Esophagus mucosa (tissue), 1 donor: ENCODE measurements around the gene LCK. TPM values are rescaled to one million over a fixed set of nuclear protein-coding genes. Genes with fewer than 3 reads are reported as not detected.
"Not testable (repeated sequence)": the region's sequence is repeated elsewhere in the genome, so short reads cannot be mapped to it uniquely, and the experiment has no call there.

ENCODE experiments used
- ATAC-seq: fragments of 200-7000 bp; cut with Tn5 transposase; one replicate; pipeline ENCODE4 v1.9.1; 2020
- total RNA-seq: library from RNA; stranded (reverse); gene quantifications from one replicate; pipeline ENCODE4 v1.2.4, GENCODE V29; 2023
- donor health status: DM: yes; HTN: yes; CAD: no.

Gene LCK
- total RNA-seq, 1 donor from 2014 or later: 1.00 TPM

DNA sequence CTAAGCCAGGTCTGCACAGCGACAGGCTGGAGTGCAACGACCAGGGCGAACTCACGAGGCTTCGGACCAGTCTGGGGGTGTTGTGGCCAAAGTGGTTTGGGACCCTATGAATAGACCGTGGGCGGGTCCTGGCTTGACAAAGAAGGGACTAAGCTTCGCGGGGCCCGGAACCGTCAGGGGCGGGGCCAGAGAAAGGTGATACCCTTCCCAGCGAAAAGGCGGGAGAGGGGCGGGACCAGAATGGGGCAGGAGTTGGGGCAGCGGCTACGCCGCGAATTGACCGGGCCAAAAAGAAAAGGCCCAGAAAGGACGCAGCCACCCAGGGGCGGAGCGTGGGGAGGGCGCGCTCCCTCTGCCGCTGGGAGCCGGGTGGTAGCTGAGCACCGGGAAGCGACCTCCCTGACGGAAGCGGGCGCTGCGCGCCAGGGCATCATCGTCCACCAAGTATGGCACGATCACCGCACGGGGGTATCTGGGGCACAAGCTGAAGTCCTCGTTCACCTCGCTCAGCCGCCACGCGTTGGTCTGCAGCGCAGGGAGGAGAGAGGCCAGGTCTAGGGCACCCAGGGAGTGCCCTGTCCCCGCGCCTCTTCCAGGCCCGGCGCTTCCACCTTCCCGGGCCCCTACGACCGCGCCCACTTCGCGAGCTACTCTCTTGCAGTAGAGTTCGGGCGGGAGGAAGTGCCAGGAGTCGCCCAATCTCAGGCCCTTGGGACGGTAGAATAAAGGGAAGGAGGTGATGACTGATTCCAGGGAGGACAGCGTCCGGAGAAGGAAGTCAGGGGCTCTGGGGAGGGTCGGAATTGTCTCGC is 10.7 kb upstream of the LCK start:
- ATAC-seq: peak; percentile 59

DNA sequence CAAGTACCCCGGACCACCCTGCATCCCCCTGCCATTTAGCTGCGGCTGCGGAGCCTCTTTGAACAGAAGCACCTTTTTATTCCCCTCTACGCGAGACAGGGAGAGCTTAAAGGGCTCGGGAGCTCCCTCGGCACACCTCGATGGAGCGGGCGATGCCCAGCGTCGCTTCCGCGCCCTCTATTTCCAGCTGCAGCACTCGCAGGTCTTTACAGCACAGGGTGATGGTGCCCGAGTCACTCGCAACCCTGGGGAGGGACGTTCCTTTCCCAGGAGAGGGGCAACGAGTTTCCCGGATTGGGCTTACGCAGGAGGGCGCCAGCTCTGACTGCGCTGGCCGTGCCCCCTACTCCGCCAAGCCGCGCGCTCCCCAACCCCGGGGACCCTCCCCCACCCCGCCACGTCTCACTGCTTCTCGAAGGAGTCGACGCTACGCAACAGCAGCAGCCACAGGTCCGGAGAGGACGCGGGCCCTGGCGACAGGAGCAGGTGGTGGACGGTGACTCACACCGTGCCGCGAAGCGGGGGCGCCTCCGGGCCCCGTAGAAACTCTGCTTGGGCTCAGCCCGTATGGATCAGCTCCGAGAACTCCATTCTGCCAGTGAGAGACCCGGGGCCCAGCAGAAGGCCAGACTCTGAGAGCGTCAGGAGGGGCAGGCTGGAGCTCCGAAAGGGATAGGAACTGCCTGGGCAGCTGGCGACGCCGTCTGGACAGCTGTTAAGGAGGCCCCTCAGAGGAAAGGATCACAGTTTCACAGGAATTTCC is 9.9 kb upstream of the LCK start:
- peak; percentile 53 for ATAC-seq

- no peak for ATAC-seq
Measured at GRCh38 chr1:32242341-32242851, 8.7 kb upstream of the LCK start.

DNA sequence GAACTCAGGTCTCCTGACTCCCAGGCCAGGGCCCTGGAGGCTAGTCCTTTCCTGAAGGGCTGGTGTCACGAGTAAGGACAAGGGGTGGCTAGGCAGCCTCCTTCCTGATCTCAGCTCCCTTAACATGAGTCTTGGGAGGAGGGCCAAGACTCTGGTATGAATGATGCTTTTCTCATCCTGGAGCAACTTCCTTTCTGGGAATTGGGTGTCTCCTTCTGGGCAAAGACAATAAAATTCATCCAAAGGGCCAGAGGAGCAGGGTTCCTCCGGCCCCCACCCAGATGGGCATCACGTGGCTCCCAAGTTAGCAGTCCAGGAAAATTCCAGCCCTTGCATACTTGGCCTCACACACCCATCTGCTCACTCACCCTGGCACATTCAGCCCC is 4.2 kb upstream of the LCK start, which contains the start of gene FAM167B:
Gene FAM167B (plus strand): TSS at position 335 of the 386 bp plus-strand sequence. CDS start 200 bp downstream, outside the sequence.
- peak; percentile 23 for ATAC-seq

- no peak for ATAC-seq
Measured at GRCh38 chr1:32247452-32247851, 3.6 kb upstream of the LCK start.

DNA sequence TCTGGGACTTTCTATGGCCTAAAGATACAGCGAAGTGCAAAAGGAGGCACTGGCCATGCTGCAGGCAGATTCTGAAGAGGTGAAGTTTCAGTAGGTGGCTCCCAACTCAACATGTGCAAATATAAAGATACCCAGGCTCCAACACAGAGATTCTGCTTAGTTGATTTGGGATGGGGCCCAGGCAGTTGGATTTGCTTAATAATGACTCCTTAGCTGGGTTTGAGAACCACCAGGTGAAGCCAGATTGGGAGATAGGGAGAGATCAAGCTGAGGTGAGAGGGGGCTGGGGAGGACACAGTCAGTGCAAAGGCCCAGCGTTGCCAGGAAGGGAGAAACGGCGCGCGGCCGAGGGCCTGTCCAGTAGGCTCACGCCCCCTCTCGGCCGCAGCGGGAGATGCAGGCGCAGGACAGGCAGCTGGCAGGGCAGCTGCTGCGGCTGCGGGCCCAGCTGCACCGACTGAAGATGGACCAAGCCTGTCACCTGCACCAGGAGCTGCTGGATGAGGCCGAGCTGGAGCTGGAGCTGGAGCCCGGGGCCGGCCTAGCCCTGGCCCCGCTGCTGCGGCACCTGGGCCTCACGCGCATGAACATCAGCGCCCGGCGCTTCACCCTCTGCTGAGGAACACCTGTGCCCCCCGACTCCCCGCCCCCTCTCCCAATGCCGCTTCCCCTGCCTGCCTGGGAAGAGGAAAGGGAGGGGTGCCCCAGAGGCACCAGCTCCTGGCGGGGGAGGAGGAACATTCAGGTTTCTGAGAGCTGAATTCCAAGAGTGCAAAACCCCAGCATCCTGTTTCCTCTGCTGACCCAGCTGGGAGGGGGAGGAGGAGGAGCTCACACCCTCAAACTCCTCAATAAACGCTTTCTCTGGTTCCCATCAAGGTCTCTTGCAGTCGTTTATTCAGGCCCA is 2.8 kb upstream of the LCK start:
- peak; percentile 61 for ATAC-seq

DNA sequence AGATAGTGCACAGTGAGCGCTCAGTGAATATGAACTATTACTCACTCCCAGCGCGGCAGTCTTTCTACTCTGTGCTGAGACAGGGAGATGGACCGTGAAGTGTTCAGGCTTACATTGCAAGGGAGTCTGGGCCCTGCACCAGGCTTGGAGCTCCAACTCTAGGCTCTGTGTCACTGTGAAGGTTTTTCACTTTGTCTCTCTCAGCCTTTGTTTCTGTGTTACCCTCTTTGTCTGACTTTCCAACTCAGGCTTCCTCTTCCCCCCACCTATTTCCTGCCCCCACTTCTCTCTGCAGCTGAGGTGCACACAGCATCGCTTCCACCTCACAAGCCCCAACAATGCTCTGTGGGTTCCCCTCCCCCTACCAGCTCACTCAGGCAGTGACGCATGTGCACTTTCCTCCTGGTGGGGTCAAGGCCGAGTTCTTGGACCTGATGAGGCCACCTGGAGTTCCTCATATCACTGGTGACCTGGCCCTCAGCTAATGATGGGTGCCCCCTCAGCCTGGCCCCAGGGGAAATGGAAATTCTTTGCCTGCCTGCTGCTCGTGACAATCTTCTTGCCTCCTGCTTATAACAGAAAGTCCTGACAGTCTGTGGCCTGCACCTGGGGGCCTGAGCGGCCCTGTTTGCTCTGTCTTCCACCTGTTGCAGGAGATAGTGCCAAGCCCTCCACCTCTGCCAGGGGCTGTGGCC is 1.1 kb upstream of the LCK start:
- peak; percentile 72 for ATAC-seq

- ATAC-seq: no peak
Measured at GRCh38 chr1:32255072-32256071, 4.3 kb downstream of the LCK start.

DNA sequence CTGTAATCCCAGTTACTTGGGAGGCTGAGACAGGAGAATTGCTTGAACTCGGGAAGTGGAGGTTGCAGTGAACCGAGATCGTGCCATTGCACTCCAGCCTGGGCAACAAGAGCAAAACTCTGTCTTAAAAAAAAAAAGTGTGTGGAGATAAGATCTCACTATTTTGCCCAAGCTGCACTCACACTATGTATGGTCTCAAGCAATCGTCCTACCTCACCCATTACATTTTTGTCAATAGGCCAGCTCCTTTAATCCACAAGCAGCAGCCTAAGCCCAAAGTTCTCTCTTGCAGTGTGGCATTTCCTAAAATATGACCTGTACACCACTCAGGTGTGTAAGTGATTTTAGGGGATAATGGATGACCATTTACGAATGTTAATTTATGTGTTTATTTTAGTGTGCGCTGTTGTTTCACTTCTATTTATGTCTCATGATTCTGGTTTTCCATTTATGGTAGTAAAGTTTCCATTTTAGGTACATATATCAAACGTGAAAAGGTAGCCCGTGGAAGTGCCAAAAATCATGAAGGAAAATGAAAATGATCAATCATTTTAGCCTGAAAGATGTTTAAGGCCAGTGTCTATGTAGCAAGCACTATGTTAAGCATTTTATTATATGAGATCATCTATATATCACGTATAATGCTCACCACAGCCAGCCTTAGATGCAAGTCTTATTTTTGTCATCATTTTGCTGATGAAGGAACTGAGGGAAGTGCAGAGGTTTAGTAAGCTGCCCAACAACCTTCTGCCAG is 5.6 kb downstream of the LCK start:
- ATAC-seq: no peak

GRCh38 chr1:32257227-32257508 is 6.1 kb downstream of the LCK start:
- no peak for ATAC-seq

DNA sequence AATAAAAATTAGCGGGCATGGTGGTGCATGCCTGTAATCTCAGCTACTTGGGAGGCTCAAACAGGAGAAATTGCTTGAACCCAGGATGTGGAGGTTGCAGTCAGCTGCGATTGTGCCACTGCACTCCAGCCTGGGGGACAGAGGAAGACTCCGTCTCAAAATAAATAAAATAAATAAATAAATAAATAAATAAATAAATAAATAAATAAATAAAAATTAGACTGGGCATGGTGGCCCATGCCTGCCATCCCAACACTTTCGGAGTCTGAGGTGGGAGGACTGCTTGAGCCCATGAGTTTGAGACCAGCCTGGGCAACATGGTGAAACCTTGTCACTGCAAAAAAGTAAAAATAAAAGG is 12.2 kb downstream of the LCK start:
- ATAC-seq: not testable (repeated sequence)

DNA sequence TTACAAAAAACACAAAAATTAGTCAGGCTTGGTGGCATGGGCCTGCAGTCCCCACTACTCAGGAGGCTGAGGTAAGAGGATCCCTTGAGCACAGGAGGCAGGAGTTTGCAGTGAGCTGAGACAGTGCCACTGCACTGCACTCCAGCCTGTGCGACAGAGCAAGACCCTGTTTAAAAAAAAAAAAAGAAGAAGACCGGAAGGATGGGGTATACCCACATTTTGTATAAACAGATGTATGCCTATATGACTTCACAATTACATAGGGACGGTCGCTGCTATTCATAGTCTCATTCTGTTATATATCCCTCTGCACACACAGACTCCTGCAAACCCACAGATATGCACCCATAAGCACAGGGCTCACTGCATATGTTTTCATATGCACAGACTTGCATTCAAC is 12.7 kb downstream of the LCK start:
- peak; percentile 22 for ATAC-seq

GRCh38 chr1:32265846-32266245 is 14.8 kb downstream of the LCK start:
- no peak for ATAC-seq

DNA sequence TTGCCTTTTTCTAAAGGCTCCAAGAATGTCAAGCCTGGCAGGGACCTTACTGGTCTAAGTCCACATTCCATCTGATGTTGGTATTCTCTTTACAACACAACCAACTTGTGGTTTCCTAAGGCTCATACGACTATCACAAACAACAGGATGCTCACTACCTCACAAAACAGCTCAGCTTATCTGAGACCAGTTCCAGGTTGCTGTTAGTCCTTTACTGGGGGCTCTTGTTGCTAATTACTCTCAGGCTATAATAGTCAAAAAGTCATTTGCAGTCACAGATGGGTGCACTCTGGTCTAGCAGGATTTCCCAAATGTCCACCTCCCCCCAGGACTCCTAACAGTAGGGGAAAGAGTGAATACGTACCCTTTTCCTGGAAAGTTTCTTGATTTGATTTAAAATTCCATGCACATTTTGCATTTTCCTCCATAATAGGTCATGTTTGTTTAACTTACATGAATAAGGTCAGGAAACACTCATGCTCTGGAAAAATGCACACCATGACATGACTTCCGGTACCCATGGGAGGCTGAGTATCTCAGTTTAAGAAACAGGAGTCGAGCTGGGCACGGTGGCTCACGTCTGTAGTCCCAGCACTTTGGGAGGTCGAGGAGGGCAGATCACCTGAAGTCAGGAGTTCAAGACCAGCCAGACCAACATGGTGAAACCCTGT is 16.0 kb downstream of the LCK start:
- no peak for ATAC-seq

GRCh38 chr1:32269744-32270143 is 18.7 kb downstream of the LCK start:
- ATAC-seq: no peak

GRCh38 chr1:32272557-32273390 is 21.7 kb downstream of the LCK start:
- no peak for ATAC-seq

DNA sequence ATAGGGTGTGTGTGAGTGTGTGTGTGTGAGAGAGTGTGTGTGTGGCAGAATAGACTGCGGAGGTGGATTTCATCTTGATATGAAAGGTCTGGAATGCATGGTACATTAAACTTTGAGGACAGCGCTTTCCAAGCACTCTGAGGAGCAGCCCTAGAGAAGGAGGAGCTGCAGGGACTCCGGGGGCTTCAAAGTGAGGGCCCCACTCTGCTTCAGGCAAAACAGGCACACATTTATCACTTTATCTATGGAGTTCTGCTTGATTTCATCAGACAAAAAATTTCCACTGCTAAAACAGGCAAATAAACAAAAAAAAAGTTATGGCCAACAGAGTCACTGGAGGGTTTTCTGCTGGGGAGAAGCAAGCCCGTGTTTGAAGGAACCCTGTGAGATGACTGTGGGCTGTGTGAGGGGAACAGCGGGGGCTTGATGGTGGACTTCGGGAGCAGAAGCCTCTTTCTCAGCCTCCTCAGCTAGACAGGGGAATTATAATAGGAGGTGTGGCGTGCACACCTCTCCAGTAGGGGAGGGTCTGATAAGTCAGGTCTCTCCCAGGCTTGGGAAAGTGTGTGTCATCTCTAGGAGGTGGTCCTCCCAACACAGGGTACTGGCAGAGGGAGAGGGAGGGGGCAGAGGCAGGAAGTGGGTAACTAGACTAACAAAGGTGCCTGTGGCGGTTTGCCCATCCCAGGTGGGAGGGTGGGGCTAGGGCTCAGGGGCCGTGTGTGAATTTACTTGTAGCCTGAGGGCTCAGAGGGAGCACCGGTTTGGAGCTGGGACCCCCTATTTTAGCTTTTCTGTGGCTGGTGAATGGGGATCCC is 22.5 kb downstream of the LCK start:
- peak; percentile 26 for ATAC-seq
